ENCODE results near the gene BTBD9.
A peak's percentile ranks its signal among the peaks of the same experiment; 100 is the strongest.

The BTBD9 gene

DNA sequence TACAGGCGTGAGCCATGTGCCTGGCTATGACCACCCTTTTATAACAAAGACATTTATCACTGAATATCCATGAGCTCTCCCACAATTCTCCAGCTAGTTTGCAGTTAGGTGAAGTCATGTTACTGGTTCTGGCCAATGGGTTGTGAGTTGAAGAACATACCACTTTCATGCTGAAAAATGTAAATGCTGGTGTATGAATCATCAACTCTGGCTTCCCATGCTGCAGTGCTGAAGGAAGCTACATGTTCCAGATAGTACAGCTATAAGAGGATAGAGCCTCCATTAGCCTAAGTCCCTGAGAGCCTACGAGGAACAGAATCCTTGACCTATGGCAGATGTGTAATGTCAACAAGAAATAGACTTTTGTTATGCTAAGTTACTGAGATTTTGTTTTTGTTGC is 180.4 kb downstream of the BTBD9 start:
- H3K4me3 ChIP-seq (ENCODE audit: extremely low read depth, insufficient read depth, low read length, poor library complexity, severe bottlenecking) = no peak overlapping the region
- 80 to 100% methylated on average over 1 to 2 of the region's 2 CpGs for WGBS, 2 experiments (ENCODE audit: insufficient coverage in 2 of 2)
- H3K9me3 ChIP-seq (ENCODE audit: control insufficient read depth, low read length) = no peaks in the 10 kb centered on the region

DNA sequence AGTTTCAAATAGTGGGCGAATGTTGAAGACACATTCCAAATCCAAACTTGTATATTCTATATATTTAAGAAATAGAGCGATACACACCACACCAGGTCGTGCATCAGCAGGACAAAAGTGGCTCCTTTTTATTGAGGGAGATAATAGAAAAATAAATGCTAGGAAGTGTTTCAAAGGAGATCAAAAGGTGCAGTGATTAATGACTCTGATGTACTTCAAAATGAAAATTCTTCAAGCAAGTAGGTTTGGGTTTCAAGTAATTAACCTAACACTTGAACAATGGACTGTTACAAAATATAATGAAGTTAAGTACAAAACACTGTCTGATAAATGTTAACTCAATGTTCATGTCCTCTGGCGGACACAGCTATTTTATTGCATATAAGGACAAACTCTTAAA is 185.9 kb downstream of the BTBD9 start:
- Histone ChIP-seq H3K36me3 (ENCODE audit: control insufficient read depth, insufficient read depth, low read length) (no peaks in the 10 kb centered on the region), H3K27ac (ENCODE audit: low read depth, low read length, severe bottlenecking) (no peak overlapping the region), H3K4me1 (ENCODE audit: control insufficient read depth, insufficient read depth, low read length, poor library complexity, severe bottlenecking) (no peaks in the 10 kb centered on the region), H3K4me3 (ENCODE audit: extremely low read depth, insufficient read depth, low read length, poor library complexity, severe bottlenecking) (no peak overlapping the region), H3K9me3 (ENCODE audit: control insufficient read depth, low read length) (no peaks in the 10 kb centered on the region)
- WGBS, 2 experiments (ENCODE audit: insufficient coverage in 2 of 2) = 100% methylated on average over 1 of the region's 4 CpGs; no CpG with 5 or more reads in 1 of the 2 experiments

More for the DNA sequence above, 180.4 kb downstream of the BTBD9 start:
- Histone ChIP-seq H3K4me1 (ENCODE audit: control insufficient read depth, insufficient read depth, low read length, poor library complexity, severe bottlenecking) (peaks cover 6% of the 10 kb centered on the region), H3K27ac (ENCODE audit: low read depth, low read length, severe bottlenecking) (no peak overlapping the region), H3K36me3 (ENCODE audit: control insufficient read depth, insufficient read depth, low read length) (no peaks in the 10 kb centered on the region)

DNA sequence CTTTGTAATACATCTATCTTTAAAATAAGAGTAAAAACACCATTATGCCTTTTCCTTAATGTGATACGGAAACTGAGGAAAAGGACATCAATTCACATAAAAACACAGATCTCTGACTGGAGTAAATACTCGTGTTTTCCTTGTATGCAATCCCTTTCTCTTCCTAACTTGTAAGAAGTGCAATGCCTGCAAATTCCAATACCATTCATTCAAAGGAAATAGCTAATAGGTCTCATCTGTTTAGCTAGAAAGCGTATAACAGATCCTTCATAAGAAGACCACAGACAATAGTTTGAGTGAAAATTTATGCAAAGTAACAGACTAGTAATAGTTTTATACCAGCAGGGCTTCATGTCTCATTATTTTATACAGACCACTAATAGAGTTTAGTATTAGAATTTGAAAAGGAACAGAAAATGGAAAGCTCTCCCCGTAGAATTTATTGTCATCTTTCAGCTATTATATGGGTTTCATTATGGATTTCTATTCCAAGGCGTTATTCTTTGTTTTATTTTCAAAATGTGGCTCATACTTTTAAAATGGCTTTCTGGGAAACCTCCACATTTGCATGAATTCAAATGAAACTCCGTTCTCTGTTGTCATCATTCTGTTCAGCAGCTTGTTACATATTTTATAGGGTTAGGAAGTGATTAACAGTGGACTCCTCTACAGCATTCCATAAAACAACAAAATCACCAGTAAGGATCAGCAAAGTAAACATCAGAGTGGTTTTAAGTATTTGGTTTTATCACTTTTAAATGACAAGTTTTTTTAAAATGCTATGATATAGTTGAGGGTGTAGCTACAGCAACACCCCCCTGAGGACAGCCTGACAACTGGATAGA is 186.7 kb downstream of the BTBD9 start:
- 58 to 92% methylated on average over 2 of the region's 6 CpGs for WGBS, 2 experiments (ENCODE audit: insufficient coverage in 2 of 2)
- Histone ChIP-seq H3K4me1 (ENCODE audit: control insufficient read depth, insufficient read depth, low read length, poor library complexity, severe bottlenecking) (no peaks in the 10 kb centered on the region), H3K4me3 (ENCODE audit: extremely low read depth, insufficient read depth, low read length, poor library complexity, severe bottlenecking) (no peak overlapping the region), H3K27ac (ENCODE audit: low read depth, low read length, severe bottlenecking) (no peak overlapping the region), H3K9me3 (ENCODE audit: control insufficient read depth, low read length) (no peaks in the 10 kb centered on the region), H3K36me3 (ENCODE audit: control insufficient read depth, insufficient read depth, low read length) (no peaks in the 10 kb centered on the region)

DNA sequence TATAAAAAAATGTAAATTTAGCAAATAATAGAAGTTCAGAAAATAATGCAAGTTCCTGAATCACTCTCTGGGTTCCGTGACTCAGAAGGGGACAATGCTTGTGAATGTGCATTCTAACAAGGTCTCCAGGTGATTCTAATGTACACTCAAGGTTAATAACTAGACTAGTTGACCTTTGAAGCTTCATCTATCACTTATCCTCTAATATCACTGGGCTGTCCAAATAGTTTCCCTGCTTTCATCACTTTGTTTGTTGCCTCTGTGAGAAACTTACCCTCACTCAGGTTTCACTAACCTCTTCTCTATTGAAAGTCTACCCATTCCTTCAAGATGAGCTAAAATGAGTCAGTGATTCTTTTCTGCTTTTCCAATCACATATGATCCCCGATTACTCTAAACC is 189.0 kb downstream of the BTBD9 start:
- Histone ChIP-seq H3K27ac (ENCODE audit: low read depth, low read length, severe bottlenecking) (no peak overlapping the region), H3K9me3 (ENCODE audit: control insufficient read depth, low read length) (no peaks in the 10 kb centered on the region), H3K4me3 (ENCODE audit: extremely low read depth, insufficient read depth, low read length, poor library complexity, severe bottlenecking) (no peak overlapping the region), H3K36me3 (ENCODE audit: control insufficient read depth, insufficient read depth, low read length) (no peaks in the 10 kb centered on the region), H3K4me1 (ENCODE audit: control insufficient read depth, insufficient read depth, low read length, poor library complexity, severe bottlenecking) (no peaks in the 10 kb centered on the region)
- WGBS, 2 experiments (ENCODE audit: insufficient coverage in 2 of 2) = 85 to 92% methylated on average over 1 to 2 of the region's 2 CpGs

DNA sequence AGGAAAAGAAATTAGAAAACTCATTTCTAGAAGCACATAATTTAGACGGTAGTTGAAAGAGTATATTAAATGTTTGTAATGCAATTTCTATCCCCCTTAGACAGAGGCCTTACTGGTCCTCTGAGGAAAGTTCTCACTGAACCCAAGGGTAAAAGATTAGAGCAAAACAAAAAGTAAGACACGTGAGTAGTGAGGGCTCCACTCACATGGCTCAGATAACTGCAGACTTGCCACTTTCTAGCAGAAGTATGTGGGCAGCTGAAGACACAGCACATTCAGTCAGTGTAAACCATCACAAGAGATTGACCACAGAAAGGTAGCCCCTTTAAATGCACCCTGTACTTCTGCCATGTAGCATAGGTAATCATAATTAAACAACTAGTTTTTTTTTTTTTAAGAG is 193.8 kb downstream of the BTBD9 start:
- Histone ChIP-seq H3K9me3 (ENCODE audit: control insufficient read depth, low read length) (no peaks in the 10 kb centered on the region), H3K27ac (ENCODE audit: low read depth, low read length, severe bottlenecking) (no peak overlapping the region), H3K36me3 (ENCODE audit: control insufficient read depth, insufficient read depth, low read length) (no peaks in the 10 kb centered on the region), H3K4me1 (ENCODE audit: control insufficient read depth, insufficient read depth, low read length, poor library complexity, severe bottlenecking) (peaks cover 15% of the 10 kb centered on the region), H3K4me3 (ENCODE audit: extremely low read depth, insufficient read depth, low read length, poor library complexity, severe bottlenecking) (no peak overlapping the region)
- 80% methylated on average over 1 of the region's 2 CpGs; no CpG with 5 or more reads in 1 of the 2 experiments for WGBS, 2 experiments (ENCODE audit: insufficient coverage in 2 of 2)

DNA sequence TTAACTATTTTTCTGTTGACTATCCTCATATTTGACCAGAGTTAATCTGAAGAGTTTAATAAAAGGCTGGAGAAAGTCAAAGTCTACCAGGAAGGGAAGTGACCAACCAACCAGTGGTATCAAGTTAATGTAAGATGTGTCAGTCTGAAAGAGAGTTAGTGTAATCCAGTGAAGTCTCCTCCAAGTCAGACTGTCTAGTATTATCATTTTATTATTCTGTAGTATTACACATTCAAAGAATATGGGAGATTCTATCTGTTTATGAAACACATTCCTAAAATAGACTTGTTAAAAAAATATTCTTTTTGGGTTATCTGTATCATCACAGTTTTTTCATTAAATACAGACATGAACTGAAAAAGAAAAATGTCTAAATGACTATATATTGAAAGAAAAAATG is 194.4 kb downstream of the BTBD9 start:
- H3K4me3 ChIP-seq (ENCODE audit: extremely low read depth, insufficient read depth, low read length, poor library complexity, severe bottlenecking) = no peak overlapping the region
- H3K36me3 ChIP-seq (ENCODE audit: control insufficient read depth, insufficient read depth, low read length) = no peaks in the 10 kb centered on the region
- H3K27ac ChIP-seq (ENCODE audit: low read depth, low read length, severe bottlenecking) = no peak overlapping the region
- peaks cover 15% of the 10 kb centered on the region for H3K4me1 ChIP-seq (ENCODE audit: control insufficient read depth, insufficient read depth, low read length, poor library complexity, severe bottlenecking)
- H3K9me3 ChIP-seq (ENCODE audit: control insufficient read depth, low read length) = no peaks in the 10 kb centered on the region

DNA sequence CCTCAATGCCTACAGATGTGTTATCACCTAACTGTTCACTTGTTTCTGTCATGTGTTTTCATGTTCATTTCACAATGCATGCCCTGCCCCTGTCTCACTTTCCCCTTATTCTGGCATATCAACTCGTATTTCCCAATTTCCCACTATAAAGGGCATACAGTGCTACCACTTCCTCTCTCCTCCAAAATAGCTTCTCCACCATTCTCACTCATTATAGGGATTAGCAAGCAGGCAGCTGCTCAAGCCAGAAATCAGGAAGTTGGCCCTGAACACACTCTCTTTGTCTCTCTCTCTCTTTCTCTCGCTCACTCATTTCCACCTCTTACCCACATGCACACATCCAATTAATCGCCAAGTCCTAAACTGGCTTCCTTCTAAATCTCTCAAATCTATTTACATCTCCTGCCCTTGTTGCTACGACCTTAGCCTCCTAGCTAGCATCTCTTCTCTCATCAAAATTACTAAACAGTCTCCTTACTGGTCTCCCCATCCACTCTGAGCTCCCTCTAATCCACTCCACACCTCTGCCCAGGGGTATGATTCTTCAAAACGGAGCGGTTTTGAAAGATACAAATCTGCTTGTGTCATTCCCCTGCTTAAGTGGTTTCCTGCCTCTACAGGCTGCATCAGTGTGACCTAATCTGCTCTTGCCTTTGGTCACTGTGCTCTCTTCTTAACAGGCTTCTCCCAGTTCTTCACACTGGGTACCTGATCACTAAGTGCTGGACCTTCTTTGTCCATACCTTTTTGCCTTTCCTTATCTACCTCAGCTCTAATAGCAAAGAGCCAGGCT is 196.2 kb downstream of the BTBD9 start:
- Histone ChIP-seq H3K9me3 (ENCODE audit: control insufficient read depth, low read length) (no peaks in the 10 kb centered on the region), H3K36me3 (ENCODE audit: control insufficient read depth, insufficient read depth, low read length) (no peaks in the 10 kb centered on the region), H3K27ac (ENCODE audit: low read depth, low read length, severe bottlenecking) (peak overlapping the region; percentile 60), H3K4me1 (ENCODE audit: control insufficient read depth, insufficient read depth, low read length, poor library complexity, severe bottlenecking) (peaks cover 15% of the 10 kb centered on the region), H3K4me3 (ENCODE audit: extremely low read depth, insufficient read depth, low read length, poor library complexity, severe bottlenecking) (no peak overlapping the region)
- WGBS, 2 experiments (ENCODE audit: insufficient coverage in 2 of 2) = 88 to 94% methylated on average over 6 of the region's 6 CpGs

DNA sequence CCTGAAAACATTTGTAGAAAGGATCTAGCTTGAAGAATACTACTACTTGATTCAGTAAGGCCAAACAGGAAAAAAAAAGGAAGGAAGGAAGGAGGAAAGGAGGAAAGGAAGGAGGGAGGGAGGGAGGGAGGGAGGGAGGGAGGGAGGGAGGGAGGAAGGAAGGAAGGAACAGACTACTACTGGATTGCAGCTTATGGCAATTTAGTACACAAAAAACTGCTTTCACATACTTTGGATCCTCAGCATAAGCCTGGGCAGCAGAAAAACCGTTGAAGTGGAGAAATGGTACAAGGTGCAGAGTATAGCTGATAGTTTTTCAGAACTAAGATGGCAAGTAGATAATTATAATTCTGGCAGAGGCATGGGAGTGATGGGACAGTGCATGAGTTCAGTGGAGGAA is 201.6 kb downstream of the BTBD9 start:
- H3K4me3 ChIP-seq (ENCODE audit: extremely low read depth, insufficient read depth, low read length, poor library complexity, severe bottlenecking) = no peak overlapping the region
- H3K4me1 ChIP-seq (ENCODE audit: control insufficient read depth, insufficient read depth, low read length, poor library complexity, severe bottlenecking) = peaks cover 14% of the 10 kb centered on the region
- no peaks in the 10 kb centered on the region for H3K36me3 ChIP-seq (ENCODE audit: control insufficient read depth, insufficient read depth, low read length)
- H3K27ac ChIP-seq (ENCODE audit: low read depth, low read length, severe bottlenecking) = no peak overlapping the region
- WGBS, 2 experiments (ENCODE audit: insufficient coverage in 2 of 2) = 100% methylated on average over 1 of the region's 1 CpG; no CpG with 5 or more reads in 1 of the 2 experiments
- no peaks in the 10 kb centered on the region for H3K9me3 ChIP-seq (ENCODE audit: control insufficient read depth, low read length)

DNA sequence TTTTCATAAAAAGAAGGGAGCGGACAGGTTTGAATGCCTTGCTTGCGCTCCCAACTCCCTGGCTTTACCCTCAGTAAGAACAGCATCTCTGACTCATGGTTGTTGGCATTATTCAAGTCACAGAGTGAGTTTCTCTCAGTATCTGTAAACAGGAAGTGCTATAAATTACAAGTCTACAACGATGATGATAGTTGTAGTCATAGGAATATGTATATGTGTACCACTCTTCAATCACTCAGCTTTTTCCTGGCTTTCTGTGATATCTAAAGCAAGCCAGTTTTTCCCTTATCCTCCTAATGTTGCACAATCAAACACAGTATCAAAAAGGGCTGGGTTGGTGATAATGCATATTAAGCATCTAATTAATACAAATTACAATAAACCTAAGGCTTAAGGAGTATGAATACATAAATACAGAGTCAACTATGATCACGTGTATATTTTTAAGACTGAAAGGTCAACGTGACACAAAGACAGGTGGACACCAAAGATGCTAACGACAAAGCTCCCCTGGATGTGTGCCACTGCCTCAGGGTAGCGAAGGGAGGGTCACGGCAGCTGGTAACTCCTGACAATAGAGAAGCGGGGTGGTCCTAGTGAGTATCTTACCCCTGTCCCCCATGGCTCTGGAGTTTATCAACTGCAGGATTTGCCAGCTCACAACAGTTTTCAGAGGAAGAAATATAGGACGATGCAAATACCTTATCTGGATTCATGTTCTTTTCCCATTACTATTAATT is 202.8 kb downstream of the BTBD9 start:
- peaks cover 2% of the 10 kb centered on the region for H3K9me3 ChIP-seq (ENCODE audit: control insufficient read depth, low read length)
- H3K4me3 ChIP-seq (ENCODE audit: extremely low read depth, insufficient read depth, low read length, poor library complexity, severe bottlenecking) = no peak overlapping the region
- no peaks in the 10 kb centered on the region for H3K36me3 ChIP-seq (ENCODE audit: control insufficient read depth, insufficient read depth, low read length)
- peaks cover 12% of the 10 kb centered on the region for H3K4me1 ChIP-seq (ENCODE audit: control insufficient read depth, insufficient read depth, low read length, poor library complexity, severe bottlenecking)
- WGBS, 2 experiments (ENCODE audit: insufficient coverage in 2 of 2) = 92 to 94% methylated on average over 6 to 7 of the region's 10 CpGs
- no peak overlapping the region for H3K27ac ChIP-seq (ENCODE audit: low read depth, low read length, severe bottlenecking)

DNA sequence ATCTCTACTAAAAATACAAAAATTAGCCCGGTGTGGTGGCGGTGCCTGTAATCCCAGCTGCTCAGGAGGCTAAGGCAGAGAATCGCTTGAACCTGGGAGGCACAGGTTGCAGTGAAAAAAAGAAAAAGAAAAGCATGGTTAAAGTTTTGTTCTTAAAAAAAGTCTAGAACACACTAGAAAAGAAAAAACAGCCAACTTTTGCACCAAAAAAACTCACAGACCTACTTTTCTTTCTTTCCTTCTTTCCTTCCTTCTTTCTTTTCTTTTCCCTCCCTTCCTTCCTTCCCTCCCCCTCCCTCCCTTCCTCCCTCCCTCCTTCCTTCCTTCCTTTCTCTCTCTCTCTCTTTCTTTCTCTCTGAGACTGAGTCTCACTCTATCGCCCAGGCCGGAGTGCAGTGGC is 204.4 kb downstream of the BTBD9 start:
- Histone ChIP-seq H3K4me1 (ENCODE audit: control insufficient read depth, insufficient read depth, low read length, poor library complexity, severe bottlenecking) (peaks cover 12% of the 10 kb centered on the region), H3K4me3 (ENCODE audit: extremely low read depth, insufficient read depth, low read length, poor library complexity, severe bottlenecking) (no peak overlapping the region), H3K27ac (ENCODE audit: low read depth, low read length, severe bottlenecking) (no peak overlapping the region), H3K36me3 (ENCODE audit: control insufficient read depth, insufficient read depth, low read length) (no peaks in the 10 kb centered on the region), H3K9me3 (ENCODE audit: control insufficient read depth, low read length) (peaks cover 8% of the 10 kb centered on the region)
- 100% methylated on average over 1 of the region's 5 CpGs; no CpG with 5 or more reads in 1 of the 2 experiments for WGBS, 2 experiments (ENCODE audit: insufficient coverage in 2 of 2)

All from mesodermal cell (in vitro differentiated cells).